HepG2 (cell line): ENCODE results near the gene TCF12. TPM values are rescaled to one million over a fixed set of nuclear protein-coding genes. Genes with fewer than 3 reads are reported as not detected.

Experiments used
- ATAC-seq: fragments of 200-7000 bp; cut with Tn5 transposase; 3 replicates; pipeline ENCODE4 v1.9.1; 2020; ENCODE audit warnings: mild to moderate bottlenecking, moderate library complexity
- BruUV-seq: library from RNA; stranded (reverse); fragments of 400-500 nt; replicated peaks from 2 replicates; lab custom pipeline; 2021; lab: Mats Ljungman, UMichigan
- CTCF ChIA-PET: fragments of 300-600 bp; formaldehyde crosslinking; extraction: SDS; loops from one replicate; lab custom pipeline; 2021; ENCODE audit warnings: low total read pairs, inconsistent platforms, low intra/inter-chr PET ratio; lab: Yijun Ruan, JAX
- POLR2A ChIA-PET: fragments of 350-600 bp; sonication (Branson Sonifier 250); formaldehyde crosslinking; loops from one replicate; lab custom pipeline; 2020; ENCODE audit warnings: antibody characterized with exemption, inconsistent platforms; lab: Yijun Ruan, JAX
- DNase-seq: peaks from one replicate; pipeline ENCODE4 v3.0.0-alpha.2; 2015; ENCODE audit warnings: low spot score
- FAIRE-seq: peaks from 3 replicates; lab custom pipeline; 2011; peaks lifted over from hg19 to GRCh38; lab: Jason Lieb, UNC
- H2AFZ ChIP-seq: one replicate; pipeline ENCODE4 v1.6.1; 2011; ENCODE audit warnings: low read length, inconsistent platforms
- H3K27ac ChIP-seq: fragments of 300-600 bp; 3 replicates; pipeline ENCODE4 v1.8.0; 2011; ENCODE audit warnings: mixed run types, mild to moderate bottlenecking, mixed read lengths, low read length, inconsistent platforms; ENCODE audit not compliant: insufficient read depth; ENCODE audit errors: extremely low read length
- H3K27me3 ChIP-seq, 2 experiments: fragments of 200-600 bp in 1 of 2; 2 replicates in 1 of 2; 3 replicates in 1 of 2; pipeline versions ENCODE4 v1.6.0 to v1.8.0; 2011; ENCODE audit warnings: low read length in 2 of 2, mild to moderate bottlenecking in 2 of 2, moderate library complexity in 2 of 2, inconsistent platforms in 1 of 2; ENCODE audit not compliant: insufficient read depth in 2 of 2, control insufficient read depth in 1 of 2
- H3K36me3 ChIP-seq, 2 experiments: fragments of 200-600 bp in 1 of 2; replicated peaks in 1 of 2; 2 replicates in 1 of 2; 3 replicates in 1 of 2; pipeline versions ENCODE4 v1.5.1 to v1.8.0; 2011; ENCODE audit warnings: low read length in 2 of 2, inconsistent platforms in 1 of 2; ENCODE audit not compliant: insufficient read depth in 2 of 2, control insufficient read depth in 1 of 2
- H3K4me1 ChIP-seq: 2 replicates; pipeline ENCODE4 v1.5.1; 2012; ENCODE audit warnings: low read length, inconsistent platforms; ENCODE audit not compliant: insufficient read depth
- H3K4me2 ChIP-seq: 2 replicates; pipeline ENCODE4 v1.6.0; 2011; ENCODE audit warnings: low read depth, low read length, inconsistent platforms
- H3K4me3 ChIP-seq, 3 experiments: fragments of 200-600 bp in 1 of 3; sonication (generic), shearing (Covaris generic) in 1 of 3; replicated peaks in 1 of 3; 2 replicates each; pipeline ENCODE4 v1.5.1; 2011 to 2016; ENCODE audit warnings: low read length in 3 of 3, inconsistent platforms in 2 of 3, low read depth in 2 of 3, mild to moderate bottlenecking in 2 of 3, control low read depth in 1 of 3, mixed read lengths in 1 of 3; ENCODE audit not compliant: insufficient read depth in 1 of 3
- H3K79me2 ChIP-seq: one replicate; pipeline ENCODE4 v1.6.1; 2011; ENCODE audit warnings: low read length, inconsistent platforms; ENCODE audit not compliant: insufficient read depth
- H3K9ac ChIP-seq: 2 replicates; pipeline ENCODE4 v1.6.0; 2011; ENCODE audit warnings: mild to moderate bottlenecking, low read depth, low read length, inconsistent platforms; ENCODE audit not compliant: insufficient read depth
- H3K9me3 ChIP-seq: 2 replicates; pipeline ENCODE4 v1.5.1; 2012; ENCODE audit warnings: mild to moderate bottlenecking, low read length
- H4K20me1 ChIP-seq: 2 replicates; pipeline ENCODE4 v1.6.0; 2011; ENCODE audit warnings: inconsistent platforms, mild to moderate bottlenecking, low read length, moderate library complexity; ENCODE audit not compliant: insufficient read depth
- FOXA1 ChIP-seq, 2 experiments: fragments of 450-650 bp in 1 of 2; sonication (generic) in 1 of 2; formaldehyde crosslinking in 1 of 2; IDR thresholded peaks; 2 replicates each; pipeline versions ENCODE4 v1.4.0 to v1.6.1; 2016 to 2020; ENCODE audit warnings: missing genetic modification reagents in 1 of 2
- GATAD1 ChIP-seq: IDR thresholded peaks from 2 replicates; pipeline ENCODE4 v1.6.1; 2016; ENCODE audit warnings: missing genetic modification reagents, missing compliant biosample characterization
- KMT2B ChIP-seq: IDR thresholded peaks from 2 replicates; pipeline ENCODE4 v1.6.1; 2016; ENCODE audit warnings: missing genetic modification reagents, missing compliant biosample characterization
- TCF7L2 ChIP-seq: IDR thresholded peaks from 2 replicates; pipeline ENCODE4 v1.6.1; 2011; ENCODE audit warnings: mild to moderate bottlenecking, low read depth, low read length, moderate library complexity
- ZNF121 ChIP-seq: sonication (generic); formaldehyde crosslinking; IDR thresholded peaks from 2 replicates; pipeline ENCODE4 v1.5.0; 2020; ENCODE audit warnings: mild to moderate bottlenecking, missing genetic modification reagents
- ZNF282 ChIP-seq: fragments of 450-650 bp; IDR thresholded peaks from 2 replicates; pipeline ENCODE4 v1.6.1; 2018; ENCODE audit not compliant: partially characterized antibody
- ZNF292 ChIP-seq: sonication (generic); formaldehyde crosslinking; IDR thresholded peaks from 2 replicates; pipeline ENCODE4 v1.8.1; 2022; ENCODE audit warnings: mild to moderate bottlenecking, low read depth, missing genetic modification reagents, borderline replicate concordance
- ZNF326 ChIP-seq: sonication (generic); formaldehyde crosslinking; IDR thresholded peaks from 2 replicates; pipeline ENCODE4 v1.4.0; 2020; ENCODE audit warnings: missing genetic modification reagents, borderline replicate concordance
- ZNF543 ChIP-seq: sonication (generic); formaldehyde crosslinking; IDR thresholded peaks from 2 replicates; pipeline ENCODE4 v1.4.0; 2020; ENCODE audit warnings: mild to moderate bottlenecking, missing genetic modification reagents
- ZNF850 ChIP-seq: sonication (generic); formaldehyde crosslinking; conservative IDR thresholded peaks from 2 replicates; pipeline ENCODE4 v1.9.0; 2021; ENCODE audit warnings: mild to moderate bottlenecking, missing genetic modification reagents
- WGBS: methylation state at CpG from one replicate; pipeline ENCODE4 v1.1.6; 2017; ENCODE audit warnings: low lambda C conversion rate; 5-methylcytosine and 5-hydroxymethylcytosine counted together
- in situ Hi-C: cut with HindIII; loops from 2 replicates; pipeline ENCODE4 v1.10.0; 2017; ENCODE audit warnings: low pct_unique_long_range_greater_than_20kb; ENCODE audit not compliant: extremely low pct_ligation_motif_present
- intact Hi-C: fragments of 100-400 bp; cut with micrococcal nuclease; formaldehyde crosslinking; loops from one replicate; pipeline ENCODE4 v1.10.0; 2022; ENCODE audit not compliant: unreplicated experiment
- polyA plus RNA-seq, 8 experiments: library from polyadenylated mRNA; depleted of rRNA in 3 of 8; stranded (reverse) in 7 of 8; unstranded in 1 of 8; fragments of >200 nt; fragmentation: Illumina TruSeq in 4 of 8; extraction: Trizol in 4 of 8; gene quantifications; 2 replicates each; pipeline versions ENCODE4 v1.2.1 to v1.2.3, GENCODE V29; 2011 to 2016; ENCODE audit warnings: low read depth in 4 of 8, missing spikeins in 1 of 8, mixed read lengths in 1 of 8; ENCODE audit not compliant: insufficient read depth in 1 of 8
- total RNA-seq, 5 experiments: library from RNA; depleted of rRNA; stranded (reverse); fragments of >200 nt; fragmentation: Illumina TruSeq; extraction: Trizol; gene quantifications; 2 replicates each; pipeline ENCODE4 v1.2.3, GENCODE V29; 2016; ENCODE audit warnings: low read depth in 1 of 5
- TF ChIP-seq, protein P1 (sequence below): sonication (generic); formaldehyde crosslinking; IDR thresholded peaks from 2 replicates; pipeline ENCODE4 v1.5.0; 2020; ENCODE audit warnings: mild to moderate bottlenecking, low read depth, missing genetic modification reagents, borderline replicate concordance

The TCF12 gene
- total and polyA plus RNA-seq, 2 of the 13 experiments (the other 11 are each of a cell fraction or from before 2014, with no cell fraction given), result 48.6 to 51.1 TPM

DNA sequence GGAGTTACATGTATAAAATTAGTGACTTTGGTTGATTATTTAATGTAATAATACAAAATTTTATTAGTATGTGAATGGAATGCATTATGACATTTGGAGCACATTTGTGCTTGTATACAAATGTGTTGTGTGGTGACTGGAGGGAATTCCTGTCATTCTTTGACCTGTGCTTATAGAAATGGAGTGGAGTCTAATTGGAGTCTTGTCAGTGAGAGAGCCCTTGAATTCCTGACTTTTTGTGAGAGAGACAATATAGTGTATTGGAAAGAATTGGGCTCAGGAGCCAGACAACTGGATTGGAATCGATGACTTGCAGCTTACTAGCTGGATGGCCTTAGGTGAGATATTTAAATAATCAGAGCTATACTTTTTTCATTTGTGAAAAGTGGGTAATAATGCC lies 9.4 kb downstream of the TCF12 start:
- Histone ChIP-seq H3K9me3 (no peaks in the 10 kb centered on the region), H4K20me1 (peaks cover 7% of the 10 kb centered on the region; the same call in 1 of the 2 replicates), H3K27me3 (no peaks in the 10 kb centered on the region), H3K27ac (no peak overlapping the region), H3K9ac (no peak overlapping the region)
- no TSS peak for BruUV-seq
- no peak for DNase-seq
- in situ Hi-C loops, result no loop called here
- TF ChIP-seq TCF7L2 (no peak), GATAD1 (CRISPR knock-in tag) (no peak), ZNF326 (no peak), ZNF121 (no peak), ZNF282 (no peak), KMT2B (no peak), ZNF292 (CRISPR knock-in tag) (no peak), ZNF543 (CRISPR knock-in tag) (no peak), FOXA1 (IDR thresholded peaks at IDR 0.05) (no peak), FOXA1 (CRISPR knock-in tag; IDR thresholded peaks at IDR 0.05) (no peak), ZNF850 (CRISPR knock-in tag) (no peak)
- TF ChIP-seq, protein P1, sequence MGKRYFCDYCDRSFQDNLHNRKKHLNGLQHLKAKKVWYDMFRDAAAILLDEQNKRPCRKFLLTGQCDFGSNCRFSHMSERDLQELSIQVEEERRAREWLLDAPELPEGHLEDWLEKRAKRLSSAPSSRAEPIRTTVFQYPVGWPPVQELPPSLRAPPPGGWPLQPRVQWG (CRISPR knock-in tag), result no peak
- TF ChIP-seq, all 625 proteins: peak for 0
- WGBS, result 100% methylated on average over 1 of the region's 1 CpG
- no peak for FAIRE-seq
- H3K4me1 ChIP-seq, result peaks cover 74% of the 10 kb centered on the region
- H3K79me2 ChIP-seq, result peaks cover 98% of the 10 kb centered on the region
- no peak overlapping the region for H3K4me3 ChIP-seq
- peaks cover 0 to 17% of the 10 kb centered on the region in 2 experiments; a peak in 2 of 5 replicates for H3K36me3 ChIP-seq
- CTCF ChIA-PET, result no interaction called here
- no peak overlapping the region for H3K4me2 ChIP-seq
- no peak for ATAC-seq
- H2AFZ ChIP-seq, result no peak overlapping the region
- POLR2A ChIA-PET, result interaction anchor here (1.0 kb wide), 1 partner anchor 41 kb away, joined by 3 read pairs; no protein-coding TSS in a partner anchor
- intact Hi-C loops, result loop anchor here (10.0 kb wide), 2 partner anchors 127 to 207 kb away; no protein-coding TSS in a partner anchor
